GM19467 (cell line): ENCODE data around the gene PAAF1.
"Not testable (repeated sequence)": the region's sequence is repeated elsewhere in the genome, so short reads cannot be mapped to it uniquely, and the experiment has no call there.

Experiments
- ATAC-seq: cut with Tn5 transposase; IDR thresholded peaks from one replicate; pipeline ENCODE4 v1.9.1; 2021; ENCODE audit warnings: mild to moderate bottlenecking, moderate library complexity; ENCODE audit not compliant: unreplicated experiment

PAAF1 gene

GRCh38 chr11:73880449-73880848, 3.6 kb downstream of the PAAF1 start:
- ATAC-seq = not testable (repeated sequence)

- ATAC-seq = no peak
These were observed 7.1 kb downstream of the PAAF1 start for GRCh38 chr11:73883856-73884255.

- no peak for ATAC-seq
These were observed 11.4 kb downstream of the PAAF1 start for GRCh38 chr11:73888244-73888643.

- no peak for ATAC-seq
These were observed 12.2 kb downstream of the PAAF1 start for GRCh38 chr11:73889019-73889418.

GRCh38 chr11:73889536-73889935, 12.7 kb downstream of the PAAF1 start:
- ATAC-seq = no peak

GRCh38 chr11:73893041-73893440, 16.2 kb downstream of the PAAF1 start:
- ATAC-seq = no peak

GRCh38 chr11:73894725-73895335, 18.0 kb downstream of the PAAF1 start:
- ATAC-seq = no peak

GRCh38 chr11:73902303-73902702, 25.5 kb downstream of the PAAF1 start:
- ATAC-seq = no peak

GRCh38 chr11:73907191-73907590, 30.4 kb downstream of the PAAF1 start:
- no peak for ATAC-seq

GRCh38 chr11:73912026-73912425, 35.2 kb downstream of the PAAF1 start:
- no peak for ATAC-seq

- ATAC-seq = no peak
These were observed 36.7 kb downstream of the PAAF1 start for GRCh38 chr11:73913472-73913871.

- ATAC-seq = no peak
These were observed 37.5 kb downstream of the PAAF1 start for GRCh38 chr11:73914284-73914683.

- ATAC-seq = no peak
These were observed 39.6 kb downstream of the PAAF1 start for GRCh38 chr11:73916435-73916834.

- ATAC-seq = no peak
These were observed 44.4 kb downstream of the PAAF1 start for GRCh38 chr11:73921180-73921579.

GRCh38 chr11:73929388-73929787, 52.6 kb downstream of the PAAF1 start:
- ATAC-seq = no peak

GRCh38 chr11:73931039-73931645, 54.3 kb downstream of the PAAF1 start:
- ATAC-seq = no peak

GRCh38 chr11:73931951-73932350, 55.2 kb downstream of the PAAF1 start:
- ATAC-seq = no peak

GRCh38 chr11:73932781-73933180, 56.0 kb downstream of the PAAF1 start:
- ATAC-seq = no peak

- ATAC-seq = not testable (repeated sequence)
These were observed 59.2 kb downstream of the PAAF1 start for GRCh38 chr11:73936047-73936446.

GRCh38 chr11:73939096-73939495, 62.3 kb downstream of the PAAF1 start:
- ATAC-seq = no peak

GRCh38 chr11:73940801-73941570, 64.2 kb downstream of the PAAF1 start:
- ATAC-seq = no peak

- no peak for ATAC-seq
These were observed 65.2 kb downstream of the PAAF1 start for GRCh38 chr11:73942010-73942409.
